ENCODE results near the gene MAP4K4.
"Not testable (repeated sequence)": the region's sequence is repeated elsewhere in the genome, so short reads cannot be mapped to it uniquely, and the experiment has no call there.

MAP4K4 gene

GRCh38 chr2:101881131-101881530, 183.6 kb downstream of the MAP4K4 start:
- no peak for DNase-seq

GRCh38 chr2:101882769-101883307, 185.3 kb downstream of the MAP4K4 start:
- DNase-seq = no peak

GRCh38 chr2:101883860-101884259, 186.4 kb downstream of the MAP4K4 start:
- peak; percentile 25 to 48 for DNase-seq

GRCh38 chr2:101884423-101884822, 186.9 kb downstream of the MAP4K4 start:
- no peak for DNase-seq

- DNase-seq = no peak
These were observed 189.8 kb downstream of the MAP4K4 start for GRCh38 chr2:101887328-101887727.

GRCh38 chr2:101889460-101890098, 192.1 kb downstream of the MAP4K4 start:
- no peak for DNase-seq

- DNase-seq = no peak
These were observed 194.9 kb downstream of the MAP4K4 start for GRCh38 chr2:101892377-101892776.

GRCh38 chr2:101893681-101894381, 196.3 kb downstream of the MAP4K4 start:
- no peak for DNase-seq

- no peak for DNase-seq
These were observed 197.5 kb downstream of the MAP4K4 start for GRCh38 chr2:101895039-101895438.

- no peak for DNase-seq
These were observed 198.4 kb downstream of the MAP4K4 start for GRCh38 chr2:101895819-101896322.

- no peak for DNase-seq
These were observed 199.8 kb downstream of the MAP4K4 start for GRCh38 chr2:101897301-101897700.

- no peak for DNase-seq
These were observed 201.8 kb downstream of the MAP4K4 start for GRCh38 chr2:101899265-101899664.

- DNase-seq = no peak
These were observed 202.4 kb downstream of the MAP4K4 start for GRCh38 chr2:101899871-101900270.

- no peak for DNase-seq
These were observed 202.9 kb downstream of the MAP4K4 start for GRCh38 chr2:101900375-101900774.

- no peak for DNase-seq
These were observed 203.7 kb downstream of the MAP4K4 start for GRCh38 chr2:101901241-101901640.

- DNase-seq = no peak
These were observed 204.7 kb downstream of the MAP4K4 start for GRCh38 chr2:101902169-101902568.

GRCh38 chr2:101904916-101905315, 207.4 kb downstream of the MAP4K4 start:
- DNase-seq = no peak

- DNase-seq = no peak
These were observed 208.3 kb downstream of the MAP4K4 start for GRCh38 chr2:101905746-101906336.

- DNase-seq = no peak
These were observed 212.3 kb downstream of the MAP4K4 start for GRCh38 chr2:101909760-101910159.

- DNase-seq = peak in 1 of 2 donors; percentile 24
These were observed 215.0 kb downstream of the MAP4K4 start for GRCh38 chr2:101912545-101912944.

- DNase-seq = peak; percentile 8 to 53
These were observed 223.9 kb downstream of the MAP4K4 start for GRCh38 chr2:101921319-101921952.

GRCh38 chr2:101921953-101922325, 224.4 kb downstream of the MAP4K4 start:
- no peak for DNase-seq

GRCh38 chr2:101924311-101924710, 226.8 kb downstream of the MAP4K4 start:
- not testable (repeated sequence) for DNase-seq
